Stomach (tissue), 4 donors: ENCODE data around the gene JMJD1C.

Experiments
- POLR2A ChIP-seq, 4 donors: fragments of 450-650 bp; IDR thresholded peaks; one replicate each; pipeline ENCODE4 v1.6.1; 2016; ENCODE audit warnings: antibody characterized with exemption in 4 of 4, control low read depth in 2 of 4, mild to moderate bottlenecking in 1 of 4, moderate library complexity in 1 of 4
- POLR2AphosphoS5 ChIP-seq, 3 donors: sonication (generic); formaldehyde crosslinking; IDR thresholded peaks; one replicate each; pipeline ENCODE4 v1.6.1; 2016; ENCODE audit warnings: antibody characterized with exemption in 3 of 3

DNA sequence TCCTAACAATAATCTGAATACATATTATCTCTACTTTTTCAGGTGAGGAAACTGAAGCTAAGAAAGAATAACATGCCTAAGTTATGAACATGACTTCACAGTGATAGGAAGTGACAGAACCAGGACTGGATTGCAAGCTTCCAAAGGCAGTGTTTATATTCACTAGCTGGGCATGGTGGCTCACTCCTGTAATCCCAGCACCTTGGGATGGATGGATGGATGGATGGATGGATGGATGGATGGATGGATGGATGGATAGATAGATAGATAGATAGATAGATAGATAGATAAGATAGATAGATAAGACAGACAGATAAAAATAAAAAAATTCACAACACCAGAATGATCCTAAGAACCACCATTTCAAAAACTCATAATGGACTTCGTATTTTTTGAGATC lies 18.2 kb upstream of the JMJD1C start:
- no peak for TF ChIP-seq POLR2A (IDR thresholded peaks at IDR 0.05)
- TF ChIP-seq POLR2AphosphoS5 (IDR thresholded peaks at IDR 0.05) = no peak
